HAP-1 (cell line): ENCODE results near the gene CTLA4.

Experiments
- DNase-seq, 2 experiments: peaks; one replicate each; pipeline ENCODE4 v3.0.0-alpha.2; 2016 to 2020; ENCODE audit warnings: low spot score in 2 of 2
- H3K27me3 ChIP-seq: fragments of 250-450 bp; sonication (Bioruptor Pico); 2 replicates; pipeline ENCODE4 v1.5.1; 2020; ENCODE audit warnings: low read depth, mild to moderate bottlenecking, moderate library complexity
- H3K36me3 ChIP-seq: fragments of 250-450 bp; sonication (Bioruptor Pico); replicated peaks from 2 replicates; pipeline ENCODE4 v1.5.1; 2020; ENCODE audit warnings: mild to moderate bottlenecking
- H3K4me1 ChIP-seq: fragments of 250-450 bp; sonication (Bioruptor Pico); 2 replicates; pipeline ENCODE4 v1.5.1; 2020; ENCODE audit warnings: mild to moderate bottlenecking
- H3K4me3 ChIP-seq: fragments of 250-450 bp; sonication (Bioruptor Pico); 2 replicates; pipeline ENCODE4 v1.5.1; 2020; ENCODE audit warnings: mild to moderate bottlenecking, moderate library complexity
- H3K9me3 ChIP-seq: fragments of 250-450 bp; sonication (Bioruptor Pico); 2 replicates; pipeline ENCODE4 v1.5.1; 2020; ENCODE audit warnings: mild to moderate bottlenecking, moderate library complexity
- in situ Hi-C: fragments of 300-500 bp; cut with MboI; formaldehyde crosslinking; loops from 3 replicates; pipeline ENCODE4 v1.14.3; 2020; ENCODE audit warnings: low sequenced_read_pairs, inconsistent platforms, mixed read lengths

Gene CTLA4

DNA sequence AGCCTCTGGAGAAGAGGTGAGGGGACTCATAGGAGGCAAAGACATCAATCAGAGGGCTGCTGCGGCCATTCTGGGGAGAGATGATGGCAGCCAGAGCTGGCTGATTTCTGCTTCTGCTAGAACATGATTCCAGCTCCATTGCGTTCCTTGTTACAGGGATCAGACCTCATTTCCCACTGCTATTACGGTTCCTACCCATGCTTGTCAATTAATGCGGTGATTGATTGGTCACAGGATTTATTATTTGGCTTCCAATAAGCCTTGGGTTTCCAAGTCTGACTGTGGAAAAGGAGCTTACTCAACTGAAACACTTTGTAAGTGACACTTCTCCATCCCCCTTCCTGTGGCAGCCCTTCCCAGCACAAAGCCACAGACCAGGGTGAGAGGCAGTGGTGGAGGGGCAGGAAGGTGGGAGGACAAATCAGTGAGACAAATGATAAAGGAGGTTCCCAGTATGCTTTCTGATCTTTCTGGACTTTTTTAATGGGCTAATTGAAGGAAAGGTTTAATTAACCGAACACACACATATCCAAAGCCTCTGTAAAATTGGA is 26.8 kb upstream of the CTLA4 start:
- no peaks in the 10 kb centered on the region for H3K36me3 ChIP-seq
- H3K4me1 ChIP-seq = no peaks in the 10 kb centered on the region
- no peak overlapping the region for H3K4me3 ChIP-seq
- DNase-seq = no peak
- peaks cover 15% of the 10 kb centered on the region for H3K27me3 ChIP-seq
- H3K9me3 ChIP-seq = no peaks in the 10 kb centered on the region; the same call in 1 of the 2 replicates
- in situ Hi-C loops = no loop called here

DNA sequence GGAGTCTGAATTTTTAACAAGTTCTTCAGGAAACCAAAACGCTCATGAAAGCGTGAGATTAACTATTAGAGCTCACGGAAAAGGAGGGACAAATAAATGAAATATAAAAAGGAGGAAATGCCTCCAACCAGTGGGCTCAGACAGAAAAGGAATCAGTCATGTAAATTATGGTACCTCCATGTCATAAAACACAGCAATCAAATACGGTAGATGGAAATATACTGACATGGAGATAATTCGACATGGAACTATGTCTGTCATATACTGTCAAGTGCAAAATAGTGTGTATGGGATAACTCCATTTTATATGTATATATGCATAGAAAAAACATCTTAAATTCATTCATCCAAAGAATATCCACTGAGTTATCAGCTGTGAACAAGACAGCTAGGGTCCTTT is 25.9 kb upstream of the CTLA4 start:
- Histone ChIP-seq H3K4me1 (no peaks in the 10 kb centered on the region), H3K36me3 (no peaks in the 10 kb centered on the region), H3K27me3 (peaks cover 15% of the 10 kb centered on the region), H3K9me3 (no peaks in the 10 kb centered on the region), H3K4me3 (no peak overlapping the region)
- in situ Hi-C loops = no loop called here
- no peak for DNase-seq

DNA sequence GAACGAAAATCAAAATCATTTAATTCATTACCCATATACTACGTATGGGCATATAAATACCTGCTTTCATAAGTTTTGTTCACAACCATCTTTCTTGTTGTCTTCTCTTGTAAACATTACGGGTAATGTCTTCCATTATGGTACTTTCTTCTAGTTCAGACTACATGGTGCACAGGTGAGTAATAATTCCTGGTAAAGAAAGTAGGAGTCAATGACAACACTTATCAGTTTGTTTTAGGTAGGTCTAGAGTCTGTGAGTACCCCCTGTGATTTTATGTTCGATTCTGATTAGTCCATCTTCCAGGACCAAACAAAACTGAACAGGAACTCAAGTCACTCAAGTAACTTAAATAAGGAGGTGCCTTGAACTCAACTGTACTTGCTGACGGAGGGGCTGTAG is 25.2 kb upstream of the CTLA4 start:
- Histone ChIP-seq H3K9me3 (no peaks in the 10 kb centered on the region), H3K27me3 (peaks cover 15% of the 10 kb centered on the region), H3K36me3 (no peaks in the 10 kb centered on the region), H3K4me1 (no peaks in the 10 kb centered on the region), H3K4me3 (no peak overlapping the region)
- in situ Hi-C loops = no loop called here
- DNase-seq = no peak

DNA sequence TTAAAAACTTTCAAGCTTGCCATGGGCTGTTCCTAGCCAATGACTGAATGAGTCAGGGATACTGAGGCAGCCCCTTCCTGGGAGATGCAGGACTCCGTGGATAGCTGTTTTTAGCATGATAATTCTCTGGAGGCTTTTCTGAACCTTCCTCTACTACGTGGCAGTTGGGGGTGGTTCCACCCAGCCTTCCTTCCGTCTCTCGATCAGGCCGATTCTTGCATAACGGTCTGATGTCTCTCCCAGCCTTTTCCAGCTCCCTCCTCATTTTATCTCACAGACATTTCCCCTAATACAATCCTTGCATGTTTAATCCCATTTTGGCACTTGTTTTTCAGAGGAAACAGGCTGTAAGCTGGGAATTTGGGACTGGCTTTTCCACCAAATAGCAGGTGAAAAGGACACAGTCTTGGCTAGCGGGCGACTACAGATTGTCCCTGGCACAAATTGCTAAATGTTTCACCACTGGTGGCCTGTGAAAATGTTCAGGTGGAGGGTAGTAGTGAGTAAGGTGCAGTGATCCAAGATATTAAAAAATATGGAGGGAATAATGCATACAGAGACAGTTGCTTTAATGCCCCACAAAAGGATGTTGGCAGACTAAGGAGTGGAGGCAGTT is 21.0 kb upstream of the CTLA4 start:
- H3K4me1 ChIP-seq = no peaks in the 10 kb centered on the region
- in situ Hi-C loops = no loop called here
- no peak overlapping the region for H3K4me3 ChIP-seq
- no peaks in the 10 kb centered on the region for H3K9me3 ChIP-seq
- H3K36me3 ChIP-seq = no peaks in the 10 kb centered on the region
- peaks cover 5% of the 10 kb centered on the region; the same call in 1 of the 2 replicates for H3K27me3 ChIP-seq
- DNase-seq = no peak

DNA sequence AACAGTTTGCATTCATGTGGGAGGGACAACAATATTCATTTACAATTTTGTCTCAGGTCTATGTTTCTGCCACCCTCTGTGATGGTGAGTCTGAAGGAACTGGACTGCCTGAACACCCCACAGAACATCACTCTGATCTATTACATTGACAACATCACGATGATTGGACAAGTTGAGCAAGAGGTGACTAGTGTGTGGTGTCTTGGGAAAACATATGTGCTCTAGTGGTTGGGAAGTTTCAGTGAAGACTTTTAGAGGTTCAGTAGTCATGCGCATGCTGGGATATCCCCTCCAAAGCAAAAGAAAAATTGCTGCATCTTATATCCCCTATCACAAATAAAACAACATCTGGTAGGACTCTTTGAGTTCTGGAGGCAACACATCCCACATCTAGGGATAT is 18.6 kb upstream of the CTLA4 start:
- H3K9me3 ChIP-seq = no peaks in the 10 kb centered on the region
- no peaks in the 10 kb centered on the region for H3K4me1 ChIP-seq
- no peak overlapping the region for H3K4me3 ChIP-seq
- DNase-seq = no peak
- in situ Hi-C loops = no loop called here
- no peaks in the 10 kb centered on the region for H3K36me3 ChIP-seq
- H3K27me3 ChIP-seq = peaks cover 5% of the 10 kb centered on the region

DNA sequence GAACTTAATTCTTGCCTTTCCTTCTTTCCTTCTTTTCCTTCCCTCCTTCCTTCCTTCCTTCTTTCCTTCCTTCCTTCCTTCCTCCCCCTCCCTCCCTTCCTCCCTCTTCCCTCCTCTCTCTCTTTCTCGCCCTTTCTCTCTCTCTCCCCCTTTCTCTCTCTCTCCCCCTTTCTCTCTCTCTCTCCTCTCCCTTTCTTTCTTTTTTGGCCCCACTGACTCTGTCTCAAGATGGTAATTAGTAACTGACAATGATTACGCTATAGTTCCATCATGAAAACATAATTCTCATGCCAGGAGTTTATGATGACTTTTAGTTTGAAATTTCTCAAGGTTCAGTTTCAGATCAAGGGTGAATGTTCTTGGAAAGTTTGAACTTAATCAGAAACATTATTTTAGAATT is 14.8 kb upstream of the CTLA4 start:
- DNase-seq = no peak
- H3K4me1 ChIP-seq = no peaks in the 10 kb centered on the region
- H3K9me3 ChIP-seq = no peaks in the 10 kb centered on the region
- no peaks in the 10 kb centered on the region for H3K36me3 ChIP-seq
- H3K4me3 ChIP-seq = no peak overlapping the region
- H3K27me3 ChIP-seq = peaks cover 5% of the 10 kb centered on the region
- in situ Hi-C loops = no loop called here

DNA sequence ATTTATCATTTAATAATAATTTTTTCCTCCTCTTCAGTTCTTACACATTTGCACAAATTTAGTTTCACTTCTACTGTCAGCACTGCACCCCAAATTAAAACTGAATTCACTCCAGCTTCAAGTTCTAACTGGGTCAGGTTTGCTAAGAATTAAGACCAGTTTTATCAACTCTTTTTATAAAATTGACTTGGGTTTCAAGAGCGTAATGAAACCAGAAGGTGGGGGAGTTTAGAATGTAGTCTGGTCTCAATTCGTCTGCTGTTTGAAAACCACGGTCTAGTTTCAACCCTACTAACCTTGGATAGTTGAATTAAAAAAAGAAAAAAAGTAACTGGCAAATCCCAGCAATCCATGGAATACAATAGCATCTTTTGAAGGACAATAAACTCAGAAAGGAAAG is 14.3 kb upstream of the CTLA4 start:
- H3K36me3 ChIP-seq = no peaks in the 10 kb centered on the region
- peaks cover 5% of the 10 kb centered on the region for H3K27me3 ChIP-seq
- DNase-seq = no peak
- in situ Hi-C loops = no loop called here
- H3K9me3 ChIP-seq = no peaks in the 10 kb centered on the region
- no peak overlapping the region for H3K4me3 ChIP-seq
- H3K4me1 ChIP-seq = no peaks in the 10 kb centered on the region

DNA sequence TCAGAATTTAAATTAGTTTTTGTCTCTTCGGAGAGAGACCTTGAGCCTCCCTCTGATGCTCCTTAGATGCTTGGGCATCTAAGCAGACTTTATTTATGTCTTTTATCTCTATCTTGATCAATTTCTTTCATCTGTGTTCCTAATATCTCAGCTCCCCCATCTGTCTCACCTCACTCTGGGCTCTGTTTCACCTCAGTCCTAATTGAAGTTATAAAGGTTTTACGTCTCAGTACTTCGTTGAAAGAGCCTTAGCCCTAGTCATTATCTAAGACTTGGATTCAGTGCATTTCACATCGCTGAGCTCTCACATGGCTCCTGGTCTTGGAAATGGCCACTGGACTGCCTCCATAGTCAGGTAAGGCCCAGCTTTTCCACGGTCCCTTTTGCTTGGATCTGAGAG is 13.8 kb upstream of the CTLA4 start:
- no peaks in the 10 kb centered on the region for H3K9me3 ChIP-seq
- H3K4me1 ChIP-seq = no peaks in the 10 kb centered on the region
- no peak overlapping the region for H3K4me3 ChIP-seq
- in situ Hi-C loops = no loop called here
- H3K36me3 ChIP-seq = no peaks in the 10 kb centered on the region
- peaks cover 5% of the 10 kb centered on the region for H3K27me3 ChIP-seq
- no peak for DNase-seq

DNA sequence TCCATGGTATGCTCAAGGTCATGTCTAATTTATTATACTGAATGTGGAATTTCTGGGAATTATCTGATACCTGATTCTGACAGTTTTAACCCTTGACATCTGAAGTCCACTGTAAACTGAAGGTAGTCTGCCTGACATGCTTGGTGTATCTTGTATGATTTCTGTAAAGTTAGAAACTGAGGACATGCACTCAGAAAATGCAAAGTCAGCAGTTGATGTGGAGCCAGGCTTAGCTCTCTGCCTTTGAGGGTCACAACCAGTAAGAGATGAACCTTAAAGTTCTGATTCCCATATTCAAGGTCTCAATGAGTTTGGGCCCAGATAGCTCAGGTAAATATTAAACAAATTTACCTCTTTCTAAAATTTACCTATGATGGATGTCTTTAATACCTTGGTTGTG is 12.3 kb upstream of the CTLA4 start:
- Histone ChIP-seq H3K4me1 (no peaks in the 10 kb centered on the region), H3K4me3 (no peak overlapping the region), H3K9me3 (no peaks in the 10 kb centered on the region), H3K36me3 (no peaks in the 10 kb centered on the region), H3K27me3 (peaks cover 5% of the 10 kb centered on the region)
- in situ Hi-C loops = no loop called here
- no peak for DNase-seq

DNA sequence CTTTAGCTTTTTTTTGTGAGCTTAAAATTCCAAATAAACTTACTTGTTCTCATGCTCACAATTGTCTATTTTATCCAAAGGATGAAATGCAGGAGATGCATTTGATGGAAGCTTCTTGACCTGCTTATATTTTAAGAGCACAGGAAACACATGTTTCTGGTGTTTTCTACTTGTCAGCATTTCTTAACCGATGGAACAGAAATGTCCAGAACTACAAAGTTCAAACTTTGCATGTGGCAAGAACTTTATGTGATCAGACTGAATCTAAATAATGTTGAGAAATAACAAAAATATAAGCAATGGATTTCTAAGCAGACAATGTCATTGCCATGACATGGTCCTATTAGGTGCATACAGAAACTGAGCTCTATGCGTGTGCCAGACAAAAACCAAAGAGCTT is 9.9 kb upstream of the CTLA4 start:
- Histone ChIP-seq H3K4me3 (no peak overlapping the region), H3K36me3 (no peaks in the 10 kb centered on the region), H3K9me3 (no peaks in the 10 kb centered on the region), H3K27me3 (peaks cover 5% of the 10 kb centered on the region), H3K4me1 (no peaks in the 10 kb centered on the region)
- in situ Hi-C loops = no loop called here
- no peak for DNase-seq

DNA sequence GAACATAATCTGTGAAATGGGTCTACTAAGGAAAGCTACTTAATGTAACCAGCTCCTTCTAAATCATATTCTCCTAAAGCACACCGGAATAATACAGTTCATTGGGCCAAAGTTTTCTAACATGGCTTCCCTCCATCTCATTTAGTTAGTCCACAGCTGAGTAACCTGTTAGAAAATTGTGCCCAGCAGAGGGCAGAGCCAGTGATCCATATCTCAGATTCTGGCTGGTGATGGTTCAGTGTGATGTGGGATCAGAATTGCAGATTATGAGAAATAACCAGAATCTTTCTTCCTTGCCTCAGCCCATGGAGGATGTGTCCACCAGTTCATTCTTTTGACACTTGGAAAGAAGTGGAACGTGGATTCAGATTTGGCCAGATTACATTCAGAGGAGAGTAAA is 9.4 kb upstream of the CTLA4 start:
- no peaks in the 10 kb centered on the region for H3K4me1 ChIP-seq
- no peaks in the 10 kb centered on the region for H3K9me3 ChIP-seq
- no peaks in the 10 kb centered on the region for H3K36me3 ChIP-seq
- H3K4me3 ChIP-seq = no peak overlapping the region
- no peak for DNase-seq
- H3K27me3 ChIP-seq = peaks cover 5% of the 10 kb centered on the region
- in situ Hi-C loops = no loop called here

DNA sequence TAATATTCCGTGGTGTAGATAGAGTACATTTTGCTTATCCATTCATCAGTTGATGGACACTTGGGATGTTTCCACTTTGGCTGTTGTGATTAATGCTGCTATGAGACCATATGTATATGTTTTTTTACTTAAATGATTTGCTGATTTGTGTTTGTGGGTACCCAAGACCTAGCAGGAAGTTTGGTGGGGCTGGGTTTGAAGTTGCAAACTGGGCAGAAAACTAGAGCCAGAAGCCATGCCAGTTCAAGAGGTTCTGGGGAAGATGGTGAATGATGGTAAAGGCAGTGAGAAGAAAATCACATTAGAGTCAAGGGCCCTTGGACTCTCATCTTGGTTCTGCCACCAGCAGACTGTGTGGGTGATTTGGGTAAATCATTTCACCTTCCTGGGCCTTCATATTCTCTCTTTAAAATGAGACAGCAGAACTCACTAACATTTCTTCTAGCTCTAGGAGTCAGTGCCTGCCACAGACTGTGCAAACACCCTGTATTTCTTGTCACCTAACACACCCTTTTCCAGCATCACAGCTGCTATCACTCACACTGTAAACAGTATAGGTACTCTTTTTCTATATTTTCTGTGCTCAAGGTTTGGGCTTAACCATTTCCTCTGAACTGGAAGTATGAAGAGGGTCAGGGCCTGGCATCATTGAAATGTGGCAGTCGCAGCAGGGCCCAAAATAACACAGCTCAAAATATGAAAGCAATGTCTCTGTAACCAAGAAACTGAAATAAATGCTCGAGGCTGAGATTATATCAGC is 8.4 kb upstream of the CTLA4 start:
- Histone ChIP-seq H3K4me1 (no peaks in the 10 kb centered on the region), H3K36me3 (no peaks in the 10 kb centered on the region), H3K9me3 (no peaks in the 10 kb centered on the region), H3K27me3 (no peaks in the 10 kb centered on the region), H3K4me3 (no peak overlapping the region)
- in situ Hi-C loops = no loop called here
- DNase-seq = no peak

DNA sequence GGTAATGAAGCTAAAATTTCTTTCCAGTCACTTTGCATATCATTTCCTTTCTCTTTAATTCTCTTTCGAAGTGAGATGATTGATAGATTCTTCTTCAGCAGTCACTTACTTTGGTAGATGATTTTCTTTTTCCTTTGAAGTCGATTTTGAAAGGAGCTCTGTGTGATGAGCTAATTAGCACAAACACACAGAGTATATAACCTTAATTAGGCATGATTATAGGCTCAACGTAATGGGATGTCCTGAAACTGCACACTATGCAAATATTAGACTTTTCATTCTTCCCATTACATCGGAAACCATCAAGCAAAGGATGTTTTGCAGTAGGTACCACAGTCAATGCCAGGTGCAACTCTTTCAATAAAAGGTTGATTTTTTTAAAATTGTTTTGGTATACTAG is 6.4 kb upstream of the CTLA4 start:
- no peaks in the 10 kb centered on the region for H3K36me3 ChIP-seq
- no peaks in the 10 kb centered on the region for H3K27me3 ChIP-seq
- H3K9me3 ChIP-seq = no peaks in the 10 kb centered on the region
- in situ Hi-C loops = no loop called here
- H3K4me3 ChIP-seq = no peak overlapping the region
- H3K4me1 ChIP-seq = no peaks in the 10 kb centered on the region
- DNase-seq = no peak

DNA sequence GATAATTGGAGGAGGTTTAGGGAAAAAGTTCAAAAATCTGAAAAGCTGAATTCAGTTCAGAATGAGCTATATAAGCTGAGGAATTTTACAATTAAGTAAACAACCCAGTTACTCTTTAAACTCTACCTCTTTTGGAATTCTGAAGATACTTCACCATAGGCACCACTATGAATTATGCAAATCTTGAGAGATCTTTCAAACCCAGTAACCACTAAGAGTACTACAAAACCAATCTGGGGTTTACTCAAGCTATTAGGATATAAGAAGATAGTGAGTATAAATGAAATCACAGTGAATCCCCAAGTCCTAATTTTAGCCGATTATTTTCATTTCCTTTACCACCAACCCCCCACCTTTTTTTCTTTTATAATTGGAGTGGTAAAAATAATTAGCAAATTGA is 6.0 kb upstream of the CTLA4 start:
- no peaks in the 10 kb centered on the region for H3K36me3 ChIP-seq
- H3K4me3 ChIP-seq = no peak overlapping the region
- no peaks in the 10 kb centered on the region for H3K9me3 ChIP-seq
- no peaks in the 10 kb centered on the region for H3K4me1 ChIP-seq
- no peak for DNase-seq
- in situ Hi-C loops = no loop called here
- no peaks in the 10 kb centered on the region for H3K27me3 ChIP-seq
